Measurements from ENCODE around the gene LRRC53.

- no peak for TF ChIP-seq CTCF (IDR thresholded peaks at IDR 0.05)
- TF ChIP-seq RAD21 (IDR thresholded peaks at IDR 0.05; ENCODE audit: low read length) = no peak
- no peak for TF ChIP-seq TEAD4 (IDR thresholded peaks at IDR 0.05; ENCODE audit: borderline replicate concordance, insufficient read depth)
- no peak for TF ChIP-seq FOXJ3 (CRISPR knock-in tag; IDR thresholded peaks at IDR 0.05)
- no peak for TF ChIP-seq USF2 (IDR thresholded peaks at IDR 0.05; ENCODE audit: borderline replicate concordance, low read depth, low read length)
- no peak for TF ChIP-seq FOXM1 (IDR thresholded peaks at IDR 0.05; ENCODE audit: low read depth)
- TF ChIP-seq REST (IDR thresholded peaks at IDR 0.05; ENCODE audit: low read depth, low read length) = no peak
- TF ChIP-seq EZH2phosphoT487 (IDR thresholded peaks at IDR 0.05; ENCODE audit: borderline replicate concordance, low read depth) = no peak
- TF ChIP-seq GABPA (IDR thresholded peaks at IDR 0.05; ENCODE audit: low read depth) = no peak
- no peak for TF ChIP-seq TAF1 (IDR thresholded peaks at IDR 0.05; ENCODE audit: borderline replicate concordance, low read depth, low read length)
- no peak for TF ChIP-seq POLR2AphosphoS5 (IDR thresholded peaks at IDR 0.05; ENCODE audit: low read depth, low read length)
- no peak for TF ChIP-seq EP300 (IDR thresholded peaks at IDR 0.05; ENCODE audit: borderline replicate concordance in 1 of 2, low read depth in 1 of 2, low read length in 1 of 2)
- TF ChIP-seq CHD2 (IDR thresholded peaks at IDR 0.05; ENCODE audit: low read length, partially characterized antibody) = no peak
These were observed 41.5 kb downstream of the LRRC53 start for GRCh38 chr1:74470936-74471335.
